GM18526 (cell line): Measurements from ENCODE around the gene CD80.

Experiments used
- POLR2A ChIP-seq: IDR thresholded peaks from 3 replicates; pipeline ENCODE4 v1.6.1; 2011; ENCODE audit not compliant: insufficient read length; ENCODE audit errors: extremely low read depth

CD80 gene

GRCh38 chr3:119494597-119494996 lies 64.8 kb downstream of the CD80 start:
- no peak for TF ChIP-seq POLR2A

GRCh38 chr3:119492810-119493209 lies 66.6 kb downstream of the CD80 start:
- TF ChIP-seq POLR2A, result no peak

- no peak for TF ChIP-seq POLR2A
Observed at GRCh38 chr3:119492128-119492527, 67.3 kb downstream of the CD80 start.

- TF ChIP-seq POLR2A, result no peak
Observed at GRCh38 chr3:119490153-119490552, 69.3 kb downstream of the CD80 start.

- TF ChIP-seq POLR2A, result no peak
Observed at GRCh38 chr3:119485563-119485962, 73.9 kb downstream of the CD80 start.

GRCh38 chr3:119483101-119483500 lies 76.3 kb downstream of the CD80 start:
- TF ChIP-seq POLR2A, result no peak

- TF ChIP-seq POLR2A, result no peak
Observed at GRCh38 chr3:119481079-119481478, 78.3 kb downstream of the CD80 start.
